ENCODE data around the gene RPL5.

DNA sequence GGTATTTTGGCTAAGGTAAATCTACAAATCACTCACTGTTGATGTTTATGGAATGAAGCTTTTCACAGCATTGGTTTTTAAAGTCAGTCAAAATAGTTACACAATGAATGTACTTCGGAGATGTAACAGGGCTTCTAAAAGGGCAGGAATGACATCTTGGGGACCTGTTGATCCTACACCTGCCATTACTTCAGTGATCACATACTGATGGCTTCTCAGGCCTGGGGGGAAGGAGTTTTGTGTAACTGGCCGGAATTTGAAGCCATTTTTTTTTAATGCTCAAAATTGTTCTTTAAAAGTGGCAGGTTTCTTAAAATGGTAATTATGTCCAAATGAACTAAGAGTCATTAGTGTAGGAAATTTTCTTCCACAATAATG is 11.2 kb downstream of the RPL5 start:
- TF ChIP-seq POLR2A (IDR thresholded peaks at IDR 0.05) (no peak), POLR2AphosphoS5 (IDR thresholded peaks at IDR 0.05) (no peak)
- TF ChIP-seq, protein P1, sequence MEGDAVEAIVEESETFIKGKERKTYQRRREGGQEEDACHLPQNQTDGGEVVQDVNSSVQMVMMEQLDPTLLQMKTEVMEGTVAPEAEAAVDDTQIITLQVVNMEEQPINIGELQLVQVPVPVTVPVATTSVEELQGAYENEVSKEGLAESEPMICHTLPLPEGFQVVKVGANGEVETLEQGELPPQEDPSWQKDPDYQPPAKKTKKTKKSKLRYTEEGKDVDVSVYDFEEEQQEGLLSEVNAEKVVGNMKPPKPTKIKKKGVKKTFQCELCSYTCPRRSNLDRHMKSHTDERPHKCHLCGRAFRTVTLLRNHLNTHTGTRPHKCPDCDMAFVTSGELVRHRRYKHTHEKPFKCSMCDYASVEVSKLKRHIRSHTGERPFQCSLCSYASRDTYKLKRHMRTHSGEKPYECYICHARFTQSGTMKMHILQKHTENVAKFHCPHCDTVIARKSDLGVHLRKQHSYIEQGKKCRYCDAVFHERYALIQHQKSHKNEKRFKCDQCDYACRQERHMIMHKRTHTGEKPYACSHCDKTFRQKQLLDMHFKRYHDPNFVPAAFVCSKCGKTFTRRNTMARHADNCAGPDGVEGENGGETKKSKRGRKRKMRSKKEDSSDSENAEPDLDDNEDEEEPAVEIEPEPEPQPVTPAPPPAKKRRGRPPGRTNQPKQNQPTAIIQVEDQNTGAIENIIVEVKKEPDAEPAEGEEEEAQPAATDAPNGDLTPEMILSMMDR (IDR thresholded peaks at IDR 0.05) = no peak

Data from prostate gland (tissue), 2 donors.